ENCODE results near the gene RUNX2. TPM values are rescaled to one million over a fixed set of nuclear protein-coding genes. Genes with fewer than 3 reads are reported as not detected.

RUNX2 gene
- total and polyA plus RNA-seq, 2 donors from 2014 or later, result 2.3 to 4.7 TPM

GRCh38 chr6:45574014-45574461 is 245.9 kb downstream of the RUNX2 start:
- Histone ChIP-seq H3K27me3 (ENCODE audit: control insufficient read depth, insufficient read depth, low read length) (no peaks in the 10 kb centered on the region), H3K9ac (ENCODE audit: low read length in 3 of 3) (no peak overlapping the region), H3K4me1 (ENCODE audit: control insufficient read depth in 2 of 3, insufficient read depth in 2 of 3, low read depth in 1 of 3, low read length in 3 of 3) (peaks cover 0 to 3% (median 0%) of the 10 kb centered on the region in 3 donors), H3K36me3 (ENCODE audit: control insufficient read depth in 2 of 3, insufficient read depth in 3 of 3, low read length in 3 of 3) (no peaks in the 10 kb centered on the region), H3K9me3 (ENCODE audit: control insufficient read depth in 2 of 3, insufficient read depth in 1 of 3, low read length in 3 of 3) (no peaks in the 10 kb centered on the region), H3K27ac (ENCODE audit: low read depth in 2 of 2, low read length in 2 of 2) (no peak overlapping the region), H3K4me3 (ENCODE audit: low read length in 3 of 3) (no peak overlapping the region)
- TF ChIP-seq CTCF (IDR thresholded peaks at IDR 0.05; ENCODE audit: borderline replicate concordance, extremely low read depth, insufficient read depth), result no peak
- no peak for DNase-seq
- intact Hi-C loops (cut with DNase I), result no loop called here
- FAIRE-seq, result no peak

GRCh38 chr6:45574885-45575284 is 246.8 kb downstream of the RUNX2 start:
- no peak for FAIRE-seq
- TF ChIP-seq CTCF (IDR thresholded peaks at IDR 0.05; ENCODE audit: borderline replicate concordance, extremely low read depth, insufficient read depth), result no peak

GRCh38 chr6:45576648-45577624 is 248.8 kb downstream of the RUNX2 start:
- intact Hi-C loops (cut with DNase I), result no loop called here
- DNase-seq, result peak in 2 of 5 donors; percentile 19 to 73
- H3K4me3 ChIP-seq (ENCODE audit: low read length in 3 of 3), result no peak overlapping the region
- peak overlapping the region in 1 of 2 donors; percentile 7 for H3K27ac ChIP-seq (ENCODE audit: low read depth in 2 of 2, low read length in 2 of 2)
- TF ChIP-seq CTCF (IDR thresholded peaks at IDR 0.05; ENCODE audit: borderline replicate concordance, extremely low read depth, insufficient read depth), result no peak
- H3K36me3 ChIP-seq (ENCODE audit: control insufficient read depth in 2 of 3, insufficient read depth in 3 of 3, low read length in 3 of 3), result no peaks in the 10 kb centered on the region
- FAIRE-seq, result no peak
- H3K4me1 ChIP-seq (ENCODE audit: control insufficient read depth in 2 of 3, insufficient read depth in 2 of 3, low read depth in 1 of 3, low read length in 3 of 3), result peaks cover 0 to 3% (median 0%) of the 10 kb centered on the region in 3 donors
- H3K9ac ChIP-seq (ENCODE audit: low read length in 3 of 3), result no peak overlapping the region
- no peaks in the 10 kb centered on the region for H3K27me3 ChIP-seq (ENCODE audit: control insufficient read depth, insufficient read depth, low read length)
- H3K9me3 ChIP-seq (ENCODE audit: control insufficient read depth in 2 of 3, insufficient read depth in 1 of 3, low read length in 3 of 3), result peaks cover 0 to 3% (median 0%) of the 10 kb centered on the region in 3 donors

More at GRCh38 chr6:45574885-45575284, 246.8 kb downstream of the RUNX2 start:
- no peak overlapping the region for H3K27ac ChIP-seq (ENCODE audit: low read depth in 2 of 2, low read length in 2 of 2)
- H3K4me3 ChIP-seq (ENCODE audit: low read length in 3 of 3), result no peak overlapping the region
- H3K9me3 ChIP-seq (ENCODE audit: control insufficient read depth in 2 of 3, insufficient read depth in 1 of 3, low read length in 3 of 3), result no peaks in the 10 kb centered on the region
- peaks cover 0 to 3% (median 0%) of the 10 kb centered on the region in 3 donors for H3K4me1 ChIP-seq (ENCODE audit: control insufficient read depth in 2 of 3, insufficient read depth in 2 of 3, low read depth in 1 of 3, low read length in 3 of 3)
- no peaks in the 10 kb centered on the region for H3K36me3 ChIP-seq (ENCODE audit: control insufficient read depth in 2 of 3, insufficient read depth in 3 of 3, low read length in 3 of 3)
- H3K9ac ChIP-seq (ENCODE audit: low read length in 3 of 3), result no peak overlapping the region
- DNase-seq, result no peak
- H3K27me3 ChIP-seq (ENCODE audit: control insufficient read depth, insufficient read depth, low read length), result no peaks in the 10 kb centered on the region
- intact Hi-C loops (cut with DNase I), result no loop called here
